ENCODE measurements around the gene TBC1D1.

The TBC1D1 gene

GRCh38 chr4:38049545-38050170 lies 158.8 kb downstream of the TBC1D1 start:
- Histone ChIP-seq H3K4me3 (replicated peaks; ENCODE audit: low read depth, low read length) (no peak overlapping the region), H3K36me3 (ENCODE audit: control insufficient read depth, insufficient read depth, low read length) (peaks cover 20% of the 10 kb centered on the region), H3K27me3 (replicated peaks; ENCODE audit: control insufficient read depth, insufficient read depth, low read length) (no peaks in the 10 kb centered on the region)
- TF ChIP-seq, protein P1, sequence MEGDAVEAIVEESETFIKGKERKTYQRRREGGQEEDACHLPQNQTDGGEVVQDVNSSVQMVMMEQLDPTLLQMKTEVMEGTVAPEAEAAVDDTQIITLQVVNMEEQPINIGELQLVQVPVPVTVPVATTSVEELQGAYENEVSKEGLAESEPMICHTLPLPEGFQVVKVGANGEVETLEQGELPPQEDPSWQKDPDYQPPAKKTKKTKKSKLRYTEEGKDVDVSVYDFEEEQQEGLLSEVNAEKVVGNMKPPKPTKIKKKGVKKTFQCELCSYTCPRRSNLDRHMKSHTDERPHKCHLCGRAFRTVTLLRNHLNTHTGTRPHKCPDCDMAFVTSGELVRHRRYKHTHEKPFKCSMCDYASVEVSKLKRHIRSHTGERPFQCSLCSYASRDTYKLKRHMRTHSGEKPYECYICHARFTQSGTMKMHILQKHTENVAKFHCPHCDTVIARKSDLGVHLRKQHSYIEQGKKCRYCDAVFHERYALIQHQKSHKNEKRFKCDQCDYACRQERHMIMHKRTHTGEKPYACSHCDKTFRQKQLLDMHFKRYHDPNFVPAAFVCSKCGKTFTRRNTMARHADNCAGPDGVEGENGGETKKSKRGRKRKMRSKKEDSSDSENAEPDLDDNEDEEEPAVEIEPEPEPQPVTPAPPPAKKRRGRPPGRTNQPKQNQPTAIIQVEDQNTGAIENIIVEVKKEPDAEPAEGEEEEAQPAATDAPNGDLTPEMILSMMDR (IDR thresholded peaks at IDR 0.05; ENCODE audit: insufficient read depth, low read length, poor library complexity, severe bottlenecking): no peak
- no peak for DNase-seq (ENCODE audit: extremely low read depth, insufficient read length)

DNA sequence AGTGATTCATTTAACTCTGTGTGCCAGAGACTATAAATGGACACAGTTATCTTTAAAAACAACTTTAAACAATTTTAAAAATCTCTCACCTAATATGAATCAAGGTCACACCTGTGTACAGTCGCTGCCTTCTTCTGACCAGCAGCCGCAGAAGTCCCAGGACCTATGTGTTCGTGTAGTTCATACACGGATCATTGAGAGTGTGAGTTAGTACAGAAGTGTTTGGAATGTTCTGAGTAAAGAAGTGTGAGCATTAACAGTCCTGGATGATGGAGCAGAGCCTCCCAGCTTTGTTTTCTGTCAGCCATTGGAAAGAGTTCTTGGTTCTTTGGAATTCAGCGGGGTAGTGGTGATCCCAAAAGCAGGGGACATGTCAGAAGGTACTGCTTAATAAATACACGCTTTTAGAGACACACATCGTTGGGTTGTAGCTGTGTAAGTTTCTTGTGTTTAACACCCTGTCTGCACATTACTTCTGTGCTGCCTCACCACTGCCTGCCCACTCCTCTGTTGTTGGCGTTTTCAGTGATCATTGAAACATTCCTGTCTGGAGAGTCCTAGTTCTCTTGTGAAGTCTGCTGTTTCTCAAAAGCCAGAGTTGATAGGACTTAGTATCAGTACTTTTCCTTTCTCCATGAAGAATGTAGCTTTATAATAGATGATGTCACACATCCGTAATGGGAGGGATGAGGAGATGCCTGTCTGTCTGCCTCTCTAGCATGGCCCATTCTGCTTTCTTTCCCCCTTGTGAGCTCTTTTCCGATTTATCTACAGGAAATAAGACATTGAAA lies 159.9 kb downstream of the TBC1D1 start:
- peaks cover 26% of the 10 kb centered on the region for H3K36me3 ChIP-seq (ENCODE audit: control insufficient read depth, insufficient read depth, low read length)
- H3K27me3 ChIP-seq (replicated peaks; ENCODE audit: control insufficient read depth, insufficient read depth, low read length): no peaks in the 10 kb centered on the region
- H3K4me3 ChIP-seq (replicated peaks; ENCODE audit: low read depth, low read length): no peak overlapping the region
- no peak for DNase-seq (ENCODE audit: extremely low read depth, insufficient read length)
- TF ChIP-seq, protein P1 (IDR thresholded peaks at IDR 0.05; ENCODE audit: insufficient read depth, low read length, poor library complexity, severe bottlenecking): no peak

DNA sequence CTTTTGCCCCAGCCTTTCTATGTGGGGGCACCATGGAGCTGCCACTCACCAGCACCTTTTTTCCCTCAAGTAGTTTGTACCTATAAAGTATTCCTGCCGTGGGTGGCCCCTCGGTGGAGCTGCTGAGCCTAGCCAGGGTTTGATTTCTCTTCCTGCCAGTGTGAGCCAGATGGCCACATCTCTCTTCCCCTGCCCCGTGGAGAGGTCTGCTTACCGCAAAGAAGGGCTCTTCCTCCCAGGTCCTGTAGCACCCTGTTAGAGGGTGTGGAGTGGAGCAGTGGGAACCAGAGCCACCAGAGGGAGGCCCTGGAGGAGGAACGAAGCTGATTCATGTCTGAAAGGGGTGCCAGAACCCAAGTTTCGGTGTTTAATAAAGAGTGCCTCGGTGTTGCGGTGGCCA lies 164.7 kb downstream of the TBC1D1 start:
- Histone ChIP-seq H3K36me3 (ENCODE audit: control insufficient read depth, insufficient read depth, low read length) (peaks cover 20% of the 10 kb centered on the region), H3K27me3 (replicated peaks; ENCODE audit: control insufficient read depth, insufficient read depth, low read length) (no peaks in the 10 kb centered on the region), H3K4me3 (replicated peaks; ENCODE audit: low read depth, low read length) (no peak overlapping the region)
- TF ChIP-seq, protein P1 (IDR thresholded peaks at IDR 0.05; ENCODE audit: insufficient read depth, low read length, poor library complexity, severe bottlenecking): no peak
- DNase-seq (ENCODE audit: extremely low read depth, insufficient read length): no peak

DNA sequence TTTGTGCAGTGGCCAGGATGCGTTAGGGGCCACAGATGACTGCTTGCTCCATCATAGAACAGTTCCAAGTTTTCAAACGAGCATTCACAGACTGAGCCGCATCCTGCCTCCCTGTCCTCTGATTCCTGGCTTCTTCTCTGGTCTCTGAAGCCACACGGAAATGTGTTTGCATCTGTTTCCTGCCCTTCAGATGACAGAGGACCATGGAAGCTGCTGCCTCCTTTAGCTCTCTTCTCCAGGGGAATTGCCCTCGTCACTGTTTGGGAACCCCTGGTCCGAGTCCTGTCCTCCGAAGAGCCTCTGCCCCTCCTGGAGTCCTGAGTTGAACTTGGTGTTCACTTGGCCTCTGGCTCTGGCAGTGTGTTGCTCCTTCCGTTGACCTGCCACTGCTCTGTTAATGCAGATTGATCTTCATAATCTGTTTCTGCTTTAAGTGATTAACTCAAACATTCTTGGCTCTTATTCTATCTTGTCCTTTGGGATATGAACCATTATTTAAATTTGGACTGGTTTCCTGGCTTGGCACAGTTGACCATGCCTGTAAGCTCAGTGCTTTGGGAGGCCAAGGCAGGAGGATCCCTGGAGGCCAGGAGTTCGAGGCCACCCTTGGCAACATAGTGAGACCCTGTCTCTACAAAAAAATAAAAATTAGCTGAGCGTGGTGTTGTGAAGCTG lies 165.3 kb downstream of the TBC1D1 start:
- DNase-seq (ENCODE audit: extremely low read depth, insufficient read length): no peak
- H3K36me3 ChIP-seq (ENCODE audit: control insufficient read depth, insufficient read depth, low read length): peaks cover 18% of the 10 kb centered on the region
- no peaks in the 10 kb centered on the region for H3K27me3 ChIP-seq (replicated peaks; ENCODE audit: control insufficient read depth, insufficient read depth, low read length)
- TF ChIP-seq, protein P1 (IDR thresholded peaks at IDR 0.05; ENCODE audit: insufficient read depth, low read length, poor library complexity, severe bottlenecking): no peak
- no peak overlapping the region for H3K4me3 ChIP-seq (replicated peaks; ENCODE audit: low read depth, low read length)

- TF ChIP-seq, protein P1 (IDR thresholded peaks at IDR 0.05; ENCODE audit: insufficient read depth, low read length, poor library complexity, severe bottlenecking): no peak
- DNase-seq (ENCODE audit: extremely low read depth, insufficient read length): no peak
- H3K27me3 ChIP-seq (replicated peaks; ENCODE audit: control insufficient read depth, insufficient read depth, low read length): no peaks in the 10 kb centered on the region
- H3K4me3 ChIP-seq (replicated peaks; ENCODE audit: low read depth, low read length): no peak overlapping the region
- peaks cover 21% of the 10 kb centered on the region for H3K36me3 ChIP-seq (ENCODE audit: control insufficient read depth, insufficient read depth, low read length)
These were observed 167.3 kb downstream of the TBC1D1 start for GRCh38 chr4:38058151-38058550.
